Naive B cell (primary cell): ENCODE data around the gene PREX1. TPM values are rescaled to one million over a fixed set of nuclear protein-coding genes. Genes with fewer than 3 reads are reported as not detected.

Experiments used
- ATAC-seq, 2 donors: fragments of 150-1000 bp; cut with Tn5 transposase; 2 replicates each; pipeline ENCODE4 v1.10.0; 2021; ENCODE audit warnings: low read depth in 2 of 2, mild to moderate bottlenecking in 2 of 2, moderate library complexity in 2 of 2
- DNase-seq: peaks from one replicate; pipeline ENCODE4 v3.0.0; 2022
- H3K27ac Mint-ChIP-seq, 6 donors: one replicate each; pipeline ENCODE4 v1.8.0; 2020 to 2022; ENCODE audit warnings: mild to moderate bottlenecking in 6 of 6, mixed read lengths in 6 of 6, moderate library complexity in 5 of 6, inconsistent platforms in 2 of 6
- H3K27me3 Mint-ChIP-seq, 3 donors: one replicate each; pipeline ENCODE4 v1.8.0; 2021 to 2022; ENCODE audit warnings: mixed read lengths in 3 of 3, mild to moderate bottlenecking in 1 of 3
- H3K36me3 Mint-ChIP-seq, 2 donors: one replicate each; pipeline ENCODE4 v1.8.0; 2020 to 2022; ENCODE audit warnings: mixed read lengths in 2 of 2, inconsistent platforms in 1 of 2, mild to moderate bottlenecking in 1 of 2
- H3K4me1 Mint-ChIP-seq, 3 donors: one replicate each; pipeline ENCODE4 v1.8.0; 2020 to 2022; ENCODE audit warnings: mixed read lengths in 3 of 3, inconsistent platforms in 1 of 3, mild to moderate bottlenecking in 1 of 3, moderate library complexity in 1 of 3
- H3K4me3 Mint-ChIP-seq, 8 donors: one replicate each; pipeline ENCODE4 v1.8.0; 2020 to 2022; ENCODE audit warnings: mild to moderate bottlenecking in 8 of 8, mixed read lengths in 8 of 8, moderate library complexity in 8 of 8, inconsistent platforms in 2 of 8
- H3K9me3 Mint-ChIP-seq, 7 donors: one replicate each; pipeline ENCODE4 v1.8.0; 2020 to 2022; ENCODE audit warnings: mixed read lengths in 7 of 7, mild to moderate bottlenecking in 5 of 7, inconsistent platforms in 2 of 7, moderate library complexity in 1 of 7
- polyA plus RNA-seq, 6 donors: library from polyadenylated mRNA; unstranded; fragments of 300-500 nt; fragmentation: Illumina TruSeq; gene quantifications; one replicate each; pipeline ENCODE4 v1.2.3, GENCODE V29; 2021; ENCODE audit warnings: low read depth in 6 of 6

Gene PREX1
- polyA plus RNA-seq, 6 donors from 2014 or later, result 13.3 to 37.5 (median 17.1) TPM

- no peaks in the 10 kb centered on the region for H3K27me3 Mint-ChIP-seq
- H3K27ac Mint-ChIP-seq, result peak overlapping the region in 5 of 6 donors; percentile 14 to 94 (median 90)
- peaks cover 89 to 100% (median 99%) of the 10 kb centered on the region in 3 donors for H3K4me1 Mint-ChIP-seq
- H3K9me3 Mint-ChIP-seq, result peaks cover 0 to 5% (median 2%) of the 10 kb centered on the region in 7 donors
- no peak for DNase-seq
- peaks cover 2 to 14% of the 10 kb centered on the region in 2 donors for H3K36me3 Mint-ChIP-seq
- H3K4me3 Mint-ChIP-seq, result peak overlapping the region in 7 of 8 donors; percentile 9 to 80 (median 60)
- ATAC-seq, result no peak
Observed at GRCh38 chr20:48719598-48720255, 108.1 kb downstream of the PREX1 start.

- Mint-ChIP-seq H3K4me1 (peaks cover 83 to 99% (median 93%) of the 10 kb centered on the region in 3 donors), H3K9me3 (peaks cover 0 to 5% (median 2%) of the 10 kb centered on the region in 7 donors), H3K4me3 (peak overlapping the region; percentile 12 to 80 (median 58)), H3K36me3 (peaks cover 9 to 14% of the 10 kb centered on the region in 2 donors), H3K27me3 (no peaks in the 10 kb centered on the region), H3K27ac (peak overlapping the region; percentile 6 to 90 (median 58))
- DNase-seq (no peak), ATAC-seq (peak in 1 of 2 donors; percentile 10)
Observed at GRCh38 chr20:48718786-48719578, 108.8 kb downstream of the PREX1 start.

- ATAC-seq (no peak), DNase-seq (no peak)
- Mint-ChIP-seq H3K36me3 (peaks cover 11 to 14% of the 10 kb centered on the region in 2 donors), H3K4me3 (peak overlapping the region in 6 of 8 donors; percentile 37 to 83 (median 56)), H3K27me3 (no peaks in the 10 kb centered on the region), H3K4me1 (peaks cover 82 to 98% (median 88%) of the 10 kb centered on the region in 3 donors), H3K27ac (peak overlapping the region in 2 of 6 donors; percentile 70 to 82), H3K9me3 (peaks cover 0 to 5% (median 2%) of the 10 kb centered on the region in 7 donors)
Observed at GRCh38 chr20:48717680-48718223, 110.0 kb downstream of the PREX1 start.

GRCh38 chr20:48717095-48717672 is 110.6 kb downstream of the PREX1 start:
- peaks cover 0 to 5% (median 2%) of the 10 kb centered on the region in 7 donors for H3K9me3 Mint-ChIP-seq
- peaks cover 11 to 14% of the 10 kb centered on the region in 2 donors for H3K36me3 Mint-ChIP-seq
- peak overlapping the region in 1 of 6 donors; percentile 70 for H3K27ac Mint-ChIP-seq
- ATAC-seq (peak; percentile 44 to 47), DNase-seq (no peak)
- H3K4me1 Mint-ChIP-seq, result peaks cover 82 to 98% (median 88%) of the 10 kb centered on the region in 3 donors
- H3K27me3 Mint-ChIP-seq, result no peaks in the 10 kb centered on the region
- peak overlapping the region in 5 of 8 donors; percentile 37 to 83 (median 55) for H3K4me3 Mint-ChIP-seq

- Mint-ChIP-seq H3K27me3 (no peaks in the 10 kb centered on the region), H3K4me3 (peak overlapping the region in 7 of 8 donors; percentile 24 to 89 (median 62)), H3K27ac (peak overlapping the region in 4 of 6 donors; percentile 73 to 81 (median 77)), H3K4me1 (peaks cover 81 to 98% (median 87%) of the 10 kb centered on the region in 3 donors), H3K9me3 (peaks cover 0 to 5% (median 2%) of the 10 kb centered on the region in 7 donors), H3K36me3 (peaks cover 11 to 14% of the 10 kb centered on the region in 2 donors)
- DNase-seq (no peak), ATAC-seq (no peak)
Observed at GRCh38 chr20:48716541-48716940, 111.3 kb downstream of the PREX1 start.

- H3K27me3 Mint-ChIP-seq, result no peaks in the 10 kb centered on the region
- DNase-seq (no peak), ATAC-seq (peak in 1 of 2 donors; percentile 26)
- H3K4me1 Mint-ChIP-seq, result peaks cover 80 to 98% (median 87%) of the 10 kb centered on the region in 3 donors
- peaks cover 0 to 4% (median under 1%) of the 10 kb centered on the region in 7 donors for H3K9me3 Mint-ChIP-seq
- peak overlapping the region in 7 of 8 donors; percentile 24 to 89 (median 62) for H3K4me3 Mint-ChIP-seq
- H3K36me3 Mint-ChIP-seq, result peaks cover 11% of the 10 kb centered on the region in 2 donors
- peak overlapping the region in 4 of 6 donors; percentile 73 to 81 (median 77) for H3K27ac Mint-ChIP-seq
Observed at GRCh38 chr20:48716086-48716485, 111.7 kb downstream of the PREX1 start.

- H3K4me3 Mint-ChIP-seq, result peak overlapping the region in 1 of 8 donors; percentile 35
Observed at GRCh38 chr20:48714764-48715163, 113.0 kb downstream of the PREX1 start.

GRCh38 chr20:48711696-48712464 is 115.9 kb downstream of the PREX1 start:
- no peaks in the 10 kb centered on the region for H3K27me3 Mint-ChIP-seq
- H3K9me3 Mint-ChIP-seq, result peaks cover 0 to 1% (median 0%) of the 10 kb centered on the region in 7 donors
- H3K4me3 Mint-ChIP-seq, result peak overlapping the region in 7 of 8 donors; percentile 57 to 82 (median 65)
- peak overlapping the region; percentile 39 to 92 (median 80) for H3K27ac Mint-ChIP-seq
- DNase-seq (no peak), ATAC-seq (peak in 1 of 2 donors; percentile 6)
- peaks cover 17 to 22% of the 10 kb centered on the region in 2 donors for H3K36me3 Mint-ChIP-seq
- H3K4me1 Mint-ChIP-seq, result peaks cover 59 to 83% (median 67%) of the 10 kb centered on the region in 3 donors

More at GRCh38 chr20:48714764-48715163, 113.0 kb downstream of the PREX1 start:
- Mint-ChIP-seq H3K27me3 (no peaks in the 10 kb centered on the region), H3K36me3 (peaks cover 1 to 11% of the 10 kb centered on the region in 2 donors), H3K9me3 (peaks cover 0 to 1% (median 0%) of the 10 kb centered on the region in 7 donors), H3K27ac (peak overlapping the region in 3 of 6 donors; percentile 31 to 56 (median 39)), H3K4me1 (peaks cover 72 to 95% (median 81%) of the 10 kb centered on the region in 3 donors)
- DNase-seq (no peak), ATAC-seq (no peak)

GRCh38 chr20:48711044-48711428 is 116.8 kb downstream of the PREX1 start:
- peaks cover 55 to 77% (median 59%) of the 10 kb centered on the region in 3 donors for H3K4me1 Mint-ChIP-seq
- no peak overlapping the region for H3K4me3 Mint-ChIP-seq
- no peaks in the 10 kb centered on the region for H3K27me3 Mint-ChIP-seq
- ATAC-seq, result no peak
- DNase-seq, result no peak
- peak overlapping the region in 1 of 6 donors; percentile 32 for H3K27ac Mint-ChIP-seq
- H3K9me3 Mint-ChIP-seq, result peaks cover 0 to 1% (median 0%) of the 10 kb centered on the region in 7 donors
- peaks cover 18 to 28% of the 10 kb centered on the region in 2 donors for H3K36me3 Mint-ChIP-seq

GRCh38 chr20:48710341-48711043 is 117.3 kb downstream of the PREX1 start:
- Mint-ChIP-seq H3K4me1 (peaks cover 50 to 72% (median 53%) of the 10 kb centered on the region in 3 donors), H3K36me3 (peaks cover 18 to 28% of the 10 kb centered on the region in 2 donors)
- no peak for ATAC-seq

GRCh38 chr20:48709744-48710143 is 118.1 kb downstream of the PREX1 start:
- Mint-ChIP-seq H3K36me3 (peaks cover 18 to 26% of the 10 kb centered on the region in 2 donors), H3K4me3 (no peak overlapping the region), H3K4me1 (peaks cover 42 to 65% (median 46%) of the 10 kb centered on the region in 3 donors), H3K27me3 (no peaks in the 10 kb centered on the region), H3K27ac (no peak overlapping the region), H3K9me3 (peaks cover 0 to 1% (median 0%) of the 10 kb centered on the region in 7 donors)
- ATAC-seq (no peak), DNase-seq (no peak)

More at GRCh38 chr20:48710341-48711043, 117.3 kb downstream of the PREX1 start:
- no peak for DNase-seq
- no peak overlapping the region for H3K4me3 Mint-ChIP-seq
- H3K27me3 Mint-ChIP-seq, result no peaks in the 10 kb centered on the region
- peaks cover 0 to 1% (median 0%) of the 10 kb centered on the region in 7 donors for H3K9me3 Mint-ChIP-seq
- peak overlapping the region in 3 of 6 donors; percentile 51 to 81 (median 79) for H3K27ac Mint-ChIP-seq
